Naive thymus-derived CD4-positive, alpha-beta T cell (primary cell): ENCODE data around the gene CABP1. TPM values are rescaled to one million over a fixed set of nuclear protein-coding genes. Genes with fewer than 3 reads are reported as not detected.
"Not testable (repeated sequence)": the region's sequence is repeated elsewhere in the genome, so short reads cannot be mapped to it uniquely, and the experiment has no call there.

ENCODE experiments used
- ATAC-seq: fragments of 150-1000 bp; cut with Tn5 transposase; 2 replicates; pipeline ENCODE4 v1.10.0; 2021; ENCODE audit warnings: mild to moderate bottlenecking, moderate library complexity
- CTCF ChIA-PET: fragments of 350-600 bp; sonication (Branson Sonifier 250); formaldehyde crosslinking; loops from one replicate; lab custom pipeline; 2021; ENCODE audit warnings: antibody characterized with exemption; lab: Charles Lee
- POLR2A ChIA-PET: fragments of 350-600 bp; sonication (Branson Sonifier 250); formaldehyde crosslinking; loops from one replicate; lab custom pipeline; 2021; ENCODE audit warnings: antibody characterized with exemption, inconsistent platforms; lab: Charles Lee
- DNase-seq, 9 donors: peaks; one replicate each; pipeline versions ENCODE4 v3.0.0 to v3.0.0-alpha.2; 2020 to 2022; ENCODE audit warnings: mixed read lengths in 1 of 9
- H3K27ac ChIP-seq: one replicate; pipeline ENCODE4 v1.7.0; 2013; ENCODE audit warnings: mild to moderate bottlenecking, low read depth, low read length, moderate library complexity
- H3K27me3 ChIP-seq, 2 donors: one replicate each; pipeline ENCODE4 v1.7.0; 2013; ENCODE audit warnings: low read length in 2 of 2, mild to moderate bottlenecking in 2 of 2, moderate library complexity in 2 of 2; ENCODE audit not compliant: control insufficient read depth in 2 of 2, insufficient read depth in 2 of 2
- H3K36me3 ChIP-seq, 3 experiments: 1 replicate in 2 of 3; 2 replicates in 1 of 3; pipeline ENCODE4 v1.7.0; 2013; ENCODE audit warnings: low read length in 3 of 3, mild to moderate bottlenecking in 3 of 3, moderate library complexity in 1 of 3; ENCODE audit not compliant: insufficient read depth in 3 of 3, control insufficient read depth in 2 of 3
- H3K4me1 ChIP-seq, 2 donors: one replicate each; pipeline ENCODE4 v1.7.0; 2013; ENCODE audit warnings: low read length in 2 of 2, mild to moderate bottlenecking in 2 of 2, moderate library complexity in 1 of 2; ENCODE audit not compliant: control insufficient read depth in 2 of 2, insufficient read depth in 2 of 2
- H3K4me3 ChIP-seq: 2 replicates; pipeline ENCODE4 v1.7.0; 2013; ENCODE audit warnings: mild to moderate bottlenecking, low read length
- H3K9me3 ChIP-seq, 3 experiments: 1 replicate in 2 of 3; 2 replicates in 1 of 3; pipeline ENCODE4 v1.7.0; 2013; ENCODE audit warnings: low read length in 3 of 3; ENCODE audit not compliant: control insufficient read depth in 2 of 3
- H3K27ac Mint-ChIP-seq, 9 donors: one replicate each; pipeline ENCODE4 v1.8.0; 2020 to 2022; ENCODE audit warnings: mixed read lengths in 9 of 9, mild to moderate bottlenecking in 8 of 9, moderate library complexity in 5 of 9, inconsistent platforms in 2 of 9
- H3K27me3 Mint-ChIP-seq, 5 donors: one replicate each; pipeline ENCODE4 v1.8.0; 2021 to 2022; ENCODE audit warnings: mixed read lengths in 5 of 5, mild to moderate bottlenecking in 1 of 5
- H3K36me3 Mint-ChIP-seq, 5 donors: one replicate each; pipeline ENCODE4 v1.8.0; 2020 to 2022; ENCODE audit warnings: mixed read lengths in 5 of 5, mild to moderate bottlenecking in 3 of 5, inconsistent platforms in 1 of 5
- H3K4me1 Mint-ChIP-seq, 7 donors: one replicate each; pipeline ENCODE4 v1.8.0; 2020 to 2022; ENCODE audit warnings: mixed read lengths in 7 of 7, mild to moderate bottlenecking in 3 of 7, inconsistent platforms in 1 of 7
- H3K4me3 Mint-ChIP-seq, 10 donors: one replicate each; pipeline ENCODE4 v1.8.0; 2020 to 2022; ENCODE audit warnings: mild to moderate bottlenecking in 10 of 10, mixed read lengths in 10 of 10, moderate library complexity in 6 of 10, inconsistent platforms in 2 of 10
- H3K9me3 Mint-ChIP-seq, 11 donors: one replicate each; pipeline ENCODE4 v1.8.0; 2020 to 2022; ENCODE audit warnings: mixed read lengths in 11 of 11, mild to moderate bottlenecking in 4 of 11, inconsistent platforms in 1 of 11, moderate library complexity in 1 of 11
- intact Hi-C, 2 donors: fragments of 100-400 bp; cut with micrococcal nuclease; formaldehyde crosslinking; loops; one replicate each; pipeline ENCODE4 v1.15.1; 2023
- polyA plus RNA-seq, 2 donors: library from polyadenylated mRNA; unstranded; fragments of 300-500 nt; fragmentation: Illumina TruSeq; gene quantifications; one replicate each; pipeline ENCODE4 v1.2.3, GENCODE V29; 2021
- total RNA-seq, 6 experiments: library from RNA in 5 of 6; stranded (reverse) in 5 of 6; gene quantifications; 1 replicate in 5 of 6; 2 replicates in 1 of 6; pipeline ENCODE4 v1.2.3 and lab custom pipeline; 2021 to 2026

CABP1 gene
- total and polyA plus RNA-seq, 7 experiments from 2014 or later, result 0.24 TPM; not detected in 6

GRCh38 chr12:120670237-120670636 lies 29.8 kb downstream of the CABP1 start:
- H3K4me1 Mint-ChIP-seq, H3K27me3 Mint-ChIP-seq, H3K36me3 ChIP-seq, H3K9me3 ChIP-seq, H3K4me3 Mint-ChIP-seq, H3K4me1 ChIP-seq, DNase-seq, H3K27ac Mint-ChIP-seq, ATAC-seq, H3K4me3 ChIP-seq, H3K27me3 ChIP-seq, H3K36me3 Mint-ChIP-seq, H3K9me3 Mint-ChIP-seq, H3K27ac ChIP-seq, intact Hi-C loops: not testable (repeated sequence)
- ChIA-PET CTCF (interaction anchor here (1.1 kb wide), 1 partner anchor 88 kb away, joined by 3 read pairs; no protein-coding TSS in a partner anchor), POLR2A (interaction anchor here (0.5 kb wide), 1 partner anchor 141 kb away, joined by 4 read pairs; the partner anchor contains the start of gene COQ5)

DNA sequence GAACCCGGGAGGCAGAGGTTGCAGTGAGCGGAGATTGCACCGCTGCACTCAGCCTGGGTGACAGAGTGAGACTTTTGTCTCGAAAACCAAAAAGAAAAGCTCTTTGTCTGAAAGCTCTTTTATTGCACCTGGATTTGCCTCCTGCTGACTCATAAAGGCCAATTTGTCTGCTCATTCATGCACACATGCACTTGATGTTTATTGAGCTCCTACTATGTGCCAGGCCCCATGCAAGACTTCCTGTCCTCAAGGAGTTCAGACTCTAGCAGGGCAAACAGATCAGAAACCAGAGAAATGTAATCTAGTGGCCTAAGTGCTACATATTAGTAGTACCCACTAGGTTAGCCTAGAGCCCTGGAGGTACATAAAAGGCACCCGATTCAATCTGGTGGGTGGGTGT lies 30.2 kb downstream of the CABP1 start:
- ChIA-PET POLR2A (interaction anchor here (0.5 kb wide), 1 partner anchor 142 kb away, joined by 4 read pairs; the partner anchor contains the start of gene COQ5), CTCF (interaction anchor here (1.1 kb wide), 1 partner anchor 88 kb away, joined by 3 read pairs; no protein-coding TSS in a partner anchor)
- Mint-ChIP-seq H3K9me3 (peaks cover 0 to 2% (median 0%) of the 10 kb centered on the region in 11 donors), H3K4me1 (peaks cover 0 to 2% (median 0%) of the 10 kb centered on the region in 7 donors), H3K4me3 (no peak overlapping the region), H3K27me3 (peaks cover 0 to 6% (median 0%) of the 10 kb centered on the region in 5 donors), H3K36me3 (no peaks in the 10 kb centered on the region), H3K27ac (peak overlapping the region in 1 of 9 donors; percentile 1)
- H3K27me3 ChIP-seq, result no peaks in the 10 kb centered on the region
- no peak for DNase-seq
- no peaks in the 10 kb centered on the region for H3K9me3 ChIP-seq
- H3K36me3 ChIP-seq, result no peaks in the 10 kb centered on the region
- H3K27ac ChIP-seq, result no peak overlapping the region
- intact Hi-C loops, result no loop called here
- H3K4me3 ChIP-seq, result no peak overlapping the region
- no peak for ATAC-seq
- no peaks in the 10 kb centered on the region for H3K4me1 ChIP-seq

DNA sequence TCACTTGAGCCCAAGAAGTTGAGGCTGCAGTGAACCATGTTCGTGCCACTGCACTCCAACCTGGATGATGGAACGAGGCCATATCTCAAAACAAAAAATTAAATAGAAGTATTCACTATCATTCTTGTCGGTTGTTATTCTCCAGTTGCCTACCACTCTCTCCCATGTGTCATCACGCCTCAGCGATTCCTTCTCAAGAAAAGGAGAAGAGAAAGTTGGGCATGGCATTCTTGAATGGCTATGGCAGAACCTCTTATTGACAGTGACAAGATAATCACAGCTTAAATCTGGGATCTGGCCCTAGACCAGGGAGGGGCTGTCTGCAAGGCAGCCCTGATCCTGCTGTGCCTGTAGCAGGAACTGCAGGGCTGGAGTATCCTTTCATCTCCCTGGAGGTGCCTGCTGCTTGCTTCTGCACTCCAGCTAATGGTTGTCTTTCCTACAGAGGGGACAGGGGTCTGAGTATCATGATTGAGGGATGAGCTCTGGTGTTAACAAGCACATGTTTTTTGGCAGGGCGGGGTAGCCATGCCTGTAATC lies 33.7 kb downstream of the CABP1 start:
- CTCF ChIA-PET, result no interaction called here
- H3K27ac Mint-ChIP-seq, result no peak overlapping the region
- peaks cover 0 to 6% (median 0%) of the 10 kb centered on the region in 5 donors for H3K27me3 Mint-ChIP-seq
- no peak for DNase-seq
- no peaks in the 10 kb centered on the region for H3K36me3 ChIP-seq
- H3K9me3 Mint-ChIP-seq, result peaks cover 0 to 2% (median 0%) of the 10 kb centered on the region in 11 donors
- ATAC-seq, result peak; percentile 26
- no peaks in the 10 kb centered on the region for H3K9me3 ChIP-seq
- no peak overlapping the region for H3K4me3 Mint-ChIP-seq
- no peaks in the 10 kb centered on the region for H3K36me3 Mint-ChIP-seq
- intact Hi-C loops, result no loop called here
- POLR2A ChIA-PET, result interaction anchor here (0.6 kb wide), 1 partner anchor 310 kb away, joined by 3 read pairs; no protein-coding TSS in a partner anchor
- H3K4me1 Mint-ChIP-seq, result peaks cover 0 to 17% (median 0%) of the 10 kb centered on the region in 7 donors
- no peak overlapping the region for H3K27ac ChIP-seq
- H3K4me3 ChIP-seq, result no peak overlapping the region
- no peaks in the 10 kb centered on the region for H3K27me3 ChIP-seq
- no peaks in the 10 kb centered on the region for H3K4me1 ChIP-seq

- Histone ChIP-seq H3K27me3 (no peaks in the 10 kb centered on the region), H3K9me3 (no peaks in the 10 kb centered on the region), H3K4me1 (no peaks in the 10 kb centered on the region), H3K4me3 (no peak overlapping the region), H3K36me3 (no peaks in the 10 kb centered on the region), H3K27ac (no peak overlapping the region)
- ATAC-seq (no peak), DNase-seq (no peak)
- Mint-ChIP-seq H3K9me3 (peaks cover 0 to 2% (median 0%) of the 10 kb centered on the region in 11 donors), H3K4me3 (peak overlapping the region in 1 of 10 donors; percentile 12), H3K4me1 (peaks cover 0 to 26% (median 0%) of the 10 kb centered on the region in 7 donors), H3K27me3 (peaks cover 0 to 6% (median 0%) of the 10 kb centered on the region in 5 donors), H3K27ac (peak overlapping the region in 1 of 9 donors; percentile 60), H3K36me3 (no peaks in the 10 kb centered on the region)
- intact Hi-C loops, result loop anchor here in 1 of 2 donors (5.0 kb wide), 1 partner anchor 34 kb away; the partner anchor contains the start of gene UNC119B
- CTCF ChIA-PET, result interaction anchor here (1.1 kb wide), 1 partner anchor 30 kb away, joined by 6 read pairs; no protein-coding TSS in a partner anchor
- POLR2A ChIA-PET, result no interaction called here
These were observed 37.5 kb downstream of the CABP1 start for GRCh38 chr12:120677765-120678473.

DNA sequence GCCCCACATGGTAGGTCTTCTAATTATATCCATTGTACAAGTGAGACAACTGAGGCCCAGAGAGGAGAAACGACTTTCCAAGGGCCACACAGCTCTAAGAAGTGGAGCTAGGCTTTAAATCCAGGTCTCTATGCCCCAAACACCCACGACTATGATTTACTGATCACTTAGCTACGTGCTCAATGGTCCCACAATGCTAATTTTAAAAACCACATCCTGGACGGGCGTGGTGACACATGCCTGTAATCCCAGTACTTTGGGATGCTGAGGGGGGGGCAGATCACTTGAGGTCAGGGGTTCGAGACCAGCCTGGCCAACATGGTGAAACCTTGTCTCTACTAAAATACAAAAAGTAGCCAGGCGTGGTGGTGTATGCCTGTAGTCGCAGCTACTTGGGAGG lies 38.1 kb downstream of the CABP1 start:
- intact Hi-C loops, result loop anchor here in 1 of 2 donors (5.0 kb wide), 1 partner anchor 34 kb away; the partner anchor contains the start of gene UNC119B
- ATAC-seq (no peak), DNase-seq (no peak)
- Mint-ChIP-seq H3K27me3 (peaks cover 0 to 6% (median 0%) of the 10 kb centered on the region in 5 donors), H3K9me3 (peaks cover 0 to 2% (median 0%) of the 10 kb centered on the region in 11 donors), H3K4me3 (peak overlapping the region in 1 of 10 donors; percentile 33), H3K36me3 (no peaks in the 10 kb centered on the region), H3K27ac (peak overlapping the region in 1 of 9 donors; percentile 29), H3K4me1 (peaks cover 0 to 25% (median 0%) of the 10 kb centered on the region in 7 donors)
- Histone ChIP-seq H3K36me3 (no peaks in the 10 kb centered on the region), H3K27ac (no peak overlapping the region), H3K27me3 (no peaks in the 10 kb centered on the region), H3K9me3 (no peaks in the 10 kb centered on the region), H3K4me3 (no peak overlapping the region), H3K4me1 (no peaks in the 10 kb centered on the region)
- ChIA-PET CTCF (interaction anchor here (0.5 to 1.2 kb wide), 2 partner anchors 30 to 252 kb away, joined by 3 read pairs; no protein-coding TSS in a partner anchor), POLR2A (interaction anchor here (0.9 kb wide), 1 partner anchor 477 kb away, joined by 3 read pairs; no protein-coding TSS in a partner anchor)

GRCh38 chr12:120680165-120680738 lies 39.8 kb downstream of the CABP1 start:
- DNase-seq (no peak), ATAC-seq (no peak)
- CTCF ChIA-PET, result no interaction called here
- POLR2A ChIA-PET, result no interaction called here
- no peak overlapping the region for H3K4me3 ChIP-seq
- no peak overlapping the region for H3K27ac Mint-ChIP-seq
- intact Hi-C loops, result no loop called here
- H3K4me1 ChIP-seq, result no peaks in the 10 kb centered on the region
- H3K36me3 Mint-ChIP-seq, result no peaks in the 10 kb centered on the region
- H3K27me3 ChIP-seq, result no peaks in the 10 kb centered on the region
- H3K4me3 Mint-ChIP-seq, result no peak overlapping the region
- no peaks in the 10 kb centered on the region for H3K9me3 ChIP-seq
- no peaks in the 10 kb centered on the region for H3K36me3 ChIP-seq
- peaks cover 0 to 2% (median 0%) of the 10 kb centered on the region in 11 donors for H3K9me3 Mint-ChIP-seq
- H3K4me1 Mint-ChIP-seq, result peaks cover 0 to 33% (median 0%) of the 10 kb centered on the region in 7 donors
- no peak overlapping the region for H3K27ac ChIP-seq
- H3K27me3 Mint-ChIP-seq, result peaks cover 0 to 2% (median 0%) of the 10 kb centered on the region in 5 donors
